Measurements from ENCODE around the gene STX18.

Gene STX18

GRCh38 chr4:4402966-4403365 lies 138.9 kb downstream of the STX18 start:
- no peak for TF ChIP-seq EZH2 (IDR thresholded peaks at IDR 0.05; ENCODE audit: borderline replicate concordance, low read depth, low read length, severe bottlenecking)
- TF ChIP-seq CTCF (IDR thresholded peaks at IDR 0.05; ENCODE audit: borderline replicate concordance, extremely low read depth, low read length, poor library complexity, severe bottlenecking): no peak
- H3K27me3 ChIP-seq (ENCODE audit: insufficient read depth, low read length, poor library complexity): no peaks in the 10 kb centered on the region
- no peak overlapping the region for H3K4me2 ChIP-seq (ENCODE audit: insufficient read depth, low read length)
- H3K4me1 ChIP-seq (ENCODE audit: insufficient read depth, low read length): no peaks in the 10 kb centered on the region
- no peaks in the 10 kb centered on the region for H3K9me3 ChIP-seq (ENCODE audit: insufficient read depth, low read length, severe bottlenecking)
- no peak overlapping the region for H3K4me3 ChIP-seq (ENCODE audit: low read depth in 1 of 2, low read length in 2 of 2)
- DNase-seq: no peak
- no peak overlapping the region for H3K27ac ChIP-seq (ENCODE audit: low read length)
- peaks cover 4% of the 10 kb centered on the region; the same call in 1 of the 2 replicates for H3K36me3 ChIP-seq (ENCODE audit: insufficient read depth, low read length)
- H4K20me1 ChIP-seq (ENCODE audit: insufficient read depth, low read length): no peaks in the 10 kb centered on the region; the same call in 1 of the 2 replicates
- no peak overlapping the region for H3K9ac ChIP-seq (ENCODE audit: low read depth, low read length)
- no peaks in the 10 kb centered on the region for H3K79me2 ChIP-seq (ENCODE audit: insufficient read depth, low read length)
- no peak for ATAC-seq (ENCODE audit: insufficient read depth, low read depth)
- H2AFZ ChIP-seq (ENCODE audit: low read depth, low read length): no peak overlapping the region

DNA sequence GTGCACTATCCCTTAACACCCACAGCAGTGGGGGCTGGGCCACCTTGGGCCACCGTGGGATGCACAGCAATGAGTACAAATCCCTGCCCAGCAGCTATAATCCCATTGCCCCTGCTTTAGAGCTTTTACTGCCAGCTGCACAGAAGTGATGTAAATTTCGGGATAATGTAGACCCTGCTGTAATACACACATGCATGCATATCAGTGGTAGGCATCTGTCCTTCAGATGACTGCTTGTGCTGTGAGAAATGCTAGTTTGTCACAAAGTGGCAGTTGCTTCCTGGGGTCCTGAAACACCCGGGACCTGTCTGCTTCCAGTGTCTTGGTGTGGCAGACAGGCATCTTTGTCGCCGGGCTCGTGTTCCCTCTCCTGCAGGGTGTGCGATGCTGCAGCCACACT lies 140.8 kb downstream of the STX18 start:
- no peaks in the 10 kb centered on the region for H3K9me3 ChIP-seq (ENCODE audit: insufficient read depth, low read length, severe bottlenecking)
- H3K9ac ChIP-seq (ENCODE audit: low read depth, low read length): no peak overlapping the region
- no peaks in the 10 kb centered on the region for H3K4me1 ChIP-seq (ENCODE audit: insufficient read depth, low read length)
- TF ChIP-seq EZH2 (IDR thresholded peaks at IDR 0.05; ENCODE audit: borderline replicate concordance, low read depth, low read length, severe bottlenecking) (no peak), CTCF (IDR thresholded peaks at IDR 0.05; ENCODE audit: borderline replicate concordance, extremely low read depth, low read length, poor library complexity, severe bottlenecking) (no peak)
- ATAC-seq (ENCODE audit: insufficient read depth, low read depth) (no peak), DNase-seq (no peak)
- peaks cover 4% of the 10 kb centered on the region; the same call in 1 of the 2 replicates for H4K20me1 ChIP-seq (ENCODE audit: insufficient read depth, low read length)
- H3K4me2 ChIP-seq (ENCODE audit: insufficient read depth, low read length): no peak overlapping the region
- no peak overlapping the region for H3K4me3 ChIP-seq (ENCODE audit: low read depth in 1 of 2, low read length in 2 of 2)
- H3K36me3 ChIP-seq (ENCODE audit: insufficient read depth, low read length): peaks cover 4% of the 10 kb centered on the region; the same call in 1 of the 2 replicates
- H3K27ac ChIP-seq (ENCODE audit: low read length): no peak overlapping the region
- H3K79me2 ChIP-seq (ENCODE audit: insufficient read depth, low read length): no peaks in the 10 kb centered on the region
- H2AFZ ChIP-seq (ENCODE audit: low read depth, low read length): no peak overlapping the region
- no peaks in the 10 kb centered on the region for H3K27me3 ChIP-seq (ENCODE audit: insufficient read depth, low read length, poor library complexity)

- no peak for ATAC-seq (ENCODE audit: insufficient read depth, low read depth)
- H4K20me1 ChIP-seq (ENCODE audit: insufficient read depth, low read length): peaks cover 4% of the 10 kb centered on the region; the same call in 1 of the 2 replicates
Observed at GRCh38 chr4:4398430-4398829, 143.4 kb downstream of the STX18 start.

More at GRCh38 chr4:4398430-4398829, 143.4 kb downstream of the STX18 start:
- no peak for DNase-seq
- Histone ChIP-seq H3K36me3 (ENCODE audit: insufficient read depth, low read length) (peaks cover 4% of the 10 kb centered on the region; the same call in 1 of the 2 replicates), H3K4me2 (ENCODE audit: insufficient read depth, low read length) (no peak overlapping the region), H3K79me2 (ENCODE audit: insufficient read depth, low read length) (no peaks in the 10 kb centered on the region), H3K9ac (ENCODE audit: low read depth, low read length) (no peak overlapping the region), H3K9me3 (ENCODE audit: insufficient read depth, low read length, severe bottlenecking) (no peaks in the 10 kb centered on the region), H2AFZ (ENCODE audit: low read depth, low read length) (no peak overlapping the region), H3K4me1 (ENCODE audit: insufficient read depth, low read length) (no peaks in the 10 kb centered on the region), H3K4me3 (ENCODE audit: low read depth in 1 of 2, low read length in 2 of 2) (no peak overlapping the region), H3K27me3 (ENCODE audit: insufficient read depth, low read length, poor library complexity) (no peaks in the 10 kb centered on the region), H3K27ac (ENCODE audit: low read length) (no peak overlapping the region)
- TF ChIP-seq CTCF (IDR thresholded peaks at IDR 0.05; ENCODE audit: borderline replicate concordance, extremely low read depth, low read length, poor library complexity, severe bottlenecking): no peak
- no peak for TF ChIP-seq EZH2 (IDR thresholded peaks at IDR 0.05; ENCODE audit: borderline replicate concordance, low read depth, low read length, severe bottlenecking)

All from DND-41 (cell line).